Skeletal muscle tissue (tissue), 4 donors: Measurements from ENCODE around the gene ELMO1. TPM values are rescaled to one million over a fixed set of nuclear protein-coding genes. Genes with fewer than 3 reads are reported as not detected.

ENCODE experiments used
- H3K27ac ChIP-seq: one replicate; pipeline ENCODE4 v1.7.0; 2013; ENCODE audit warnings: mild to moderate bottlenecking, low read depth, low read length, inconsistent platforms
- H3K27me3 ChIP-seq, 3 donors: one replicate each; pipeline ENCODE4 v1.7.0; 2013; ENCODE audit warnings: low read length in 3 of 3; ENCODE audit not compliant: control insufficient read depth in 3 of 3, insufficient read depth in 3 of 3
- H3K36me3 ChIP-seq, 3 donors: one replicate each; pipeline ENCODE4 v1.7.0; 2013; ENCODE audit warnings: low read length in 3 of 3; ENCODE audit not compliant: control insufficient read depth in 3 of 3, insufficient read depth in 3 of 3
- H3K4me1 ChIP-seq, 3 donors: one replicate each; pipeline ENCODE4 v1.7.0; 2013; ENCODE audit warnings: low read length in 3 of 3, mild to moderate bottlenecking in 3 of 3; ENCODE audit not compliant: control insufficient read depth in 3 of 3, insufficient read depth in 3 of 3
- H3K4me3 ChIP-seq, 3 donors: one replicate each; pipeline ENCODE4 v1.7.0; 2013; ENCODE audit warnings: low read length in 3 of 3
- H3K9ac ChIP-seq, 3 donors: one replicate each; pipeline ENCODE4 v1.7.0; 2013; ENCODE audit warnings: low read length in 3 of 3, mild to moderate bottlenecking in 3 of 3, moderate library complexity in 2 of 3, low read depth in 1 of 3
- H3K9me3 ChIP-seq, 3 donors: one replicate each; pipeline ENCODE4 v1.7.0; 2013; ENCODE audit warnings: low read length in 3 of 3; ENCODE audit not compliant: control insufficient read depth in 3 of 3
- total RNA-seq: library from RNA; depleted of rRNA; stranded (reverse); fragments of >200 nt; gene quantifications from one replicate; pipeline ENCODE4 v1.2.3, GENCODE V29; 2014
- donor health status: Osteomylitis.

The ELMO1 gene
- total RNA-seq, 1 donor from 2014 or later = 52.7 TPM

- H3K9ac ChIP-seq = no peak overlapping the region
- H3K4me3 ChIP-seq = no peak overlapping the region
- H3K36me3 ChIP-seq = no peaks in the 10 kb centered on the region
- H3K4me1 ChIP-seq = no peaks in the 10 kb centered on the region
- no peaks in the 10 kb centered on the region for H3K27me3 ChIP-seq
- no peak overlapping the region for H3K27ac ChIP-seq
- no peaks in the 10 kb centered on the region for H3K9me3 ChIP-seq
Observed at GRCh38 chr7:36960105-36960504, 488.6 kb downstream of the ELMO1 start.

DNA sequence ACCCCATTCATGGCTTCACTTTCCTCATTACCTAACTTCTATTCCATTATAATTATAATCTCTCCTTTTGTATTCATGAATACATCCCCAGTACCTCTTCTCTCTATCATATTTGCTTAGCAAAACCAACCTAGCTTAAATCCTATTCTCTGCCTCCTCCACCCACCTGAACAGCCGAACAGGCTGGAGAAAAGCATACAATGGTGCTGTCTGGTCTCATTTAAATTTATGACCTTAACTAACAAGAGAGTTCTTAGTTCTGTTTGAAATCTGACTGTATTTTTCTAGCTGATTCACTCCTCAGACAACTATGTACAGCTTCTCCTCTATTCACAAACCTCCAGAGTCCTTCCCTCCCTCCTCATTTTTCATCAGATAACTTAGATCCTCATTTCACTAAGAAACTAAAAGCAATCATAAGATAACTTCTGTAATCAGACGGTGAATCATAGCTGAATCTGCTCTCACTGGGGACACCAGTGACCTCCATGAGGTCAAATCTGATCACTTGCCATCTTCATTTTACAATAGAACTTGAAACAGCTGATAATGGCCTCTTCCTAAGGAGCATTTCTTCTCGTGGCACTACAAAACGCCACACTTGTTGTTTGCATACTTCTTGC lies 490.4 kb downstream of the ELMO1 start:
- Histone ChIP-seq H3K9ac (no peak overlapping the region), H3K4me3 (no peak overlapping the region), H3K4me1 (no peaks in the 10 kb centered on the region), H3K9me3 (no peaks in the 10 kb centered on the region), H3K27ac (no peak overlapping the region), H3K27me3 (no peaks in the 10 kb centered on the region), H3K36me3 (no peaks in the 10 kb centered on the region)

DNA sequence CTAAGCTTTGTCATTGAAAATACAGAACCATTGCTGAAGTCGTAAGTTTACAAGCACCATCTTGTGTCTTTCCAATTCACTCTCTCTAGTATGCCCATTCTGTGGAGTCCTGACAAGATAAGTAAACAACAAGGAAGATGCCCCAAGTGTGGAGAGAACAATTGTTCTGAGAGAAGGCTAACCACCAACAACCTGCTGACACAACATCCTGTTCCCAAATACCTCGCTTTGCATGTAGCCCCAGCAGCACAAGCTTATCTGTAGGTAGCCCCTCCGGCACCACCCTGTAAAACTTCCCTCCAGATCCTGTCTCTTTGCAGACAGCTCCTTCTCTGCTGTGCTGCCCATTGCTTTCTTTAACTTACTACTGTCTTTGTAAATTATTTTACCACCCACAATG lies 491.0 kb downstream of the ELMO1 start:
- no peaks in the 10 kb centered on the region for H3K4me1 ChIP-seq
- H3K27ac ChIP-seq = no peak overlapping the region
- H3K9me3 ChIP-seq = no peaks in the 10 kb centered on the region
- H3K36me3 ChIP-seq = no peaks in the 10 kb centered on the region
- H3K27me3 ChIP-seq = no peaks in the 10 kb centered on the region
- no peak overlapping the region for H3K9ac ChIP-seq
- H3K4me3 ChIP-seq = no peak overlapping the region

- no peak overlapping the region for H3K27ac ChIP-seq
Observed at GRCh38 chr7:36956814-36957213, 491.9 kb downstream of the ELMO1 start.

GRCh38 chr7:36955456-36956129 lies 493.1 kb downstream of the ELMO1 start:
- H3K27me3 ChIP-seq = no peaks in the 10 kb centered on the region
- H3K36me3 ChIP-seq = no peaks in the 10 kb centered on the region
- no peak overlapping the region for H3K4me3 ChIP-seq
- no peaks in the 10 kb centered on the region for H3K9me3 ChIP-seq
- no peaks in the 10 kb centered on the region for H3K4me1 ChIP-seq
- H3K9ac ChIP-seq = no peak overlapping the region
- no peak overlapping the region for H3K27ac ChIP-seq

More at GRCh38 chr7:36956814-36957213, 491.9 kb downstream of the ELMO1 start:
- H3K9ac ChIP-seq = no peak overlapping the region
- H3K36me3 ChIP-seq = no peaks in the 10 kb centered on the region
- H3K4me1 ChIP-seq = no peaks in the 10 kb centered on the region
- H3K9me3 ChIP-seq = no peaks in the 10 kb centered on the region
- no peak overlapping the region for H3K4me3 ChIP-seq
- no peaks in the 10 kb centered on the region for H3K27me3 ChIP-seq

- Histone ChIP-seq H3K9ac (no peak overlapping the region), H3K9me3 (no peaks in the 10 kb centered on the region), H3K4me3 (no peak overlapping the region), H3K27ac (no peak overlapping the region), H3K27me3 (no peaks in the 10 kb centered on the region), H3K4me1 (peaks cover under 1 to 4% (median 2%) of the 10 kb centered on the region in 3 donors), H3K36me3 (no peaks in the 10 kb centered on the region)
Observed at GRCh38 chr7:36951257-36951697, 497.4 kb downstream of the ELMO1 start.

DNA sequence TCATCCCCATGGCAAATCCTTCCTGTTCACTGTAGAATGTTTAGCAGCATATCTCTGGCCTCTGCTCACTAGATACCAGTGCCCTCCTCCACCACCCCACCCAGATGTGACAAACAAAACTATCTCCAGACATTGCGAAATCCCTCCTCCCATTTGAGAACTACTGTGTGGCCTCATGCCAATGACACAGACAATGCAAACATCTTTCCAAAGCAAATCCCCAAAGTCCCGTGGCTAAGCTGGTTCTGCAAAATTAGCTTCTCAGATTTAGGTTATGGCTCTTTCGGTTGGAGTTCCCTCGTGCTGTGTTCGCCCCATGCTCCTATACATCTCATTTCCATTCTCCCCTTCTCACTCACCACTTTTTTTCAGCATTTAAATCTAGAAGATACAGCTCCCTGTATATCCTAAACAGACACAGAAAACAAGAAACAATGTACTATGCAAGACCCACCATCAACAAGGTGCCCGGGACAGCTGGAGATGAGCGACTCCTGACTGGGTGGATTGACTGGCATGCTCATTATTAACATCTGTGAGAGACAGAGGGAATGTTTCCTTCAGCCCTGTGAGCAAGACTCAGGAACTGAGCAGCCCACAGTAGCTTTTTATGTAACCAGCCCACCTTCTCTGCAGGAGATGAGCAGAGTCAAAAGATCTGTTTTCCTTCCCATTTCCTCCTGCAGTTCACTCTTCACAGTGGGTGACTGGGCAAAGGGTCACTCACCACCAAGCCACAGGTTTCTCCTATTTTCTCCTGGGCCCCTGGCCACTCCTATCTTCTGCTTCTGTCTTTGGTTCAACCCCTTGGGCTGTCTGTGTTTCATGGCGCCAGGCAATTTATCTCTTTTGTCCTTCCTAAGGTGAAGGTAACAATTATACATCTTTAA lies 498.7 kb downstream of the ELMO1 start:
- H3K27me3 ChIP-seq = no peaks in the 10 kb centered on the region
- H3K27ac ChIP-seq = no peak overlapping the region
- H3K36me3 ChIP-seq = no peaks in the 10 kb centered on the region
- H3K4me3 ChIP-seq = no peak overlapping the region
- no peak overlapping the region for H3K9ac ChIP-seq
- no peaks in the 10 kb centered on the region for H3K9me3 ChIP-seq
- H3K4me1 ChIP-seq = peaks cover 7 to 14% (median 12%) of the 10 kb centered on the region in 3 donors

DNA sequence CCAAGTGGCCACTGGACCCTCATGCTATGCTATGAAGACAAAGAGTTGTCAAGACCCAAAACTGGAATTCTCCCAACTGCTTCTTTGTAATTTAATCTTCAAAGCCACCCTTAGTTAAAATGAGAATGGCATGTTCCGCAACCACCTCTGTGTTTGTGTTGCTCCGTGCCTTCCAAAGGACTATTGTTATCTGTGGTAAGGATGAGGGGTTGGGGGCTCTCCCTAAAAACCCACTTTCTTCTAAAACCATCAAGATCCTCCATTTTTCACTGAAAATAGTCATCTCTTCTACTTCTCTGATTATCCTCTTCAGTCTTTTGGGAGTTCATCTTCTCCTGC lies 502.3 kb downstream of the ELMO1 start:
- Histone ChIP-seq H3K9ac (no peak overlapping the region), H3K4me3 (no peak overlapping the region), H3K36me3 (no peaks in the 10 kb centered on the region), H3K27me3 (no peaks in the 10 kb centered on the region), H3K9me3 (peaks cover 0 to 6% (median 3%) of the 10 kb centered on the region in 3 donors), H3K4me1 (peaks cover 7 to 14% (median 12%) of the 10 kb centered on the region in 3 donors), H3K27ac (no peak overlapping the region)

GRCh38 chr7:36945612-36946400 lies 502.9 kb downstream of the ELMO1 start:
- H3K27me3 ChIP-seq = no peaks in the 10 kb centered on the region
- H3K36me3 ChIP-seq = no peaks in the 10 kb centered on the region
- H3K9ac ChIP-seq = no peak overlapping the region
- H3K4me1 ChIP-seq = peaks cover 7 to 14% (median 12%) of the 10 kb centered on the region in 3 donors
- H3K9me3 ChIP-seq = peaks cover 0 to 6% (median 3%) of the 10 kb centered on the region in 3 donors
- no peak overlapping the region for H3K27ac ChIP-seq
- H3K4me3 ChIP-seq = peak overlapping the region in 2 of 3 donors; percentile 24 to 39
